ENCODE data around the gene RPS27L.

RPS27L gene

DNA sequence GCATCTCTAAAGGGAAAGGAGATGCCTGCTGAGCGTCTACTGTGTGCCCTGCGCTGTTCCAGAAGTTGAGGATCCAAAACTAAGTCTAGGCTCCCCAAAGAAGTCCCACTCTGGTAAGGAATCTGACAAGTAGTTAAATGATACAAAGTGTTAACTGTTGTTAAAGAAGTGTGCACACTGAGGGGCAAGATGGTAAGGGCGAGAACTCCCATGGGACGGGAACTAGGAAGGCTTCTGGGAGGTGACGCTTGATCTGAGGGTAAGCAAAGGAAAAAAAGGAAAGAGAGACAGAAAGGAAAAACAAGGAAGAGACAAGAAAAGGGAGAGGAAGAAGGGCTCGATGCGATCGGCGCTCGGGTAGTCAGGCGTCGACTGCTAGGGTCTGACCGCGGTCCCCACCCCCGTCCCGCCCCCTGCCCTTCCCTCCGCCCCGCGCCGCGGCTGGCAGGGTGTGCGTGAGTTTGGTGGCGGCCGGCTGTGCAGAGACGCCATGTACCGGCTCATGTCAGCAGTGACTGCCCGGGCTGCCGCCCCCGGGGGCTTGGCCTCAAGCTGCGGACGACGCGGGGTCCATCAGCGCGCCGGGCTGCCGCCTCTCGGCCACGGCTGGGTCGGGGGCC, 35.8 kb downstream of the RPS27L start, which contains the start of gene LACTB:
Gene LACTB, plus strand, starts transcription at position 480 of the 620 bp plus-strand sequence. Its CDS starts 11 bp downstream, at position 491.
- POLR2A ChIA-PET = interaction anchor here (0.7 to 1.0 kb wide), 2 partner anchors 36 to 64 kb away, joined by 3 read pairs; partner anchors contain the start of gene RPS27L
- H3K27ac ChIP-seq (ENCODE audit: extremely low read depth, low read depth, low read length) = peak within 1 kb of the TSS; percentile 60; the same call in 1 of the 2 replicates
- CTCF ChIA-PET = interaction anchor here (0.6 to 0.7 kb wide), 2 partner anchors 26 to 157 kb away, joined by 3 read pairs; no protein-coding TSS in a partner anchor
- TF ChIP-seq ZNF311 (tag by site-specific recombination; IDR thresholded peaks at IDR 0.05; ENCODE audit: borderline replicate concordance) = no peak
- no peak for TF ChIP-seq EGR2 (tag by site-specific recombination; IDR thresholded peaks at IDR 0.05; ENCODE audit: low read depth)
- TF ChIP-seq, protein P1, sequence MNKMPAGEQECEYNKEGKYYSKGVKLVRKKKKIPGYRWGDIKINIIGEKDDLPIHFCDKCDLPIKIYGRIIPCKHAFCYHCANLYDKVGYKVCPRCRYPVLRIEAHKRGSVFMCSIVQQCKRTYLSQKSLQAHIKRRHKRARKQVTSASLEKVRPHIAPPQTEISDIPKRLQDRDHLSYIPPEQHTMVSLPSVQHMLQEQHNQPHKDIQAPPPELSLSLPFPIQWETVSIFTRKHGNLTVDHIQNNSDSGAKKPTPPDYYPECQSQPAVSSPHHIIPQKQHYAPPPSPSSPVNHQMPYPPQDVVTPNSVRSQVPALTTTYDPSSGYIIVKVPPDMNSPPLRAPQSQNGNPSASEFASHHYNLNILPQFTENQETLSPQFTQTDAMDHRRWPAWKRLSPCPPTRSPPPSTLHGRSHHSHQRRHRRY (tag by site-specific recombination; IDR thresholded peaks at IDR 0.05) = no peak
- TF ChIP-seq, protein P2, sequence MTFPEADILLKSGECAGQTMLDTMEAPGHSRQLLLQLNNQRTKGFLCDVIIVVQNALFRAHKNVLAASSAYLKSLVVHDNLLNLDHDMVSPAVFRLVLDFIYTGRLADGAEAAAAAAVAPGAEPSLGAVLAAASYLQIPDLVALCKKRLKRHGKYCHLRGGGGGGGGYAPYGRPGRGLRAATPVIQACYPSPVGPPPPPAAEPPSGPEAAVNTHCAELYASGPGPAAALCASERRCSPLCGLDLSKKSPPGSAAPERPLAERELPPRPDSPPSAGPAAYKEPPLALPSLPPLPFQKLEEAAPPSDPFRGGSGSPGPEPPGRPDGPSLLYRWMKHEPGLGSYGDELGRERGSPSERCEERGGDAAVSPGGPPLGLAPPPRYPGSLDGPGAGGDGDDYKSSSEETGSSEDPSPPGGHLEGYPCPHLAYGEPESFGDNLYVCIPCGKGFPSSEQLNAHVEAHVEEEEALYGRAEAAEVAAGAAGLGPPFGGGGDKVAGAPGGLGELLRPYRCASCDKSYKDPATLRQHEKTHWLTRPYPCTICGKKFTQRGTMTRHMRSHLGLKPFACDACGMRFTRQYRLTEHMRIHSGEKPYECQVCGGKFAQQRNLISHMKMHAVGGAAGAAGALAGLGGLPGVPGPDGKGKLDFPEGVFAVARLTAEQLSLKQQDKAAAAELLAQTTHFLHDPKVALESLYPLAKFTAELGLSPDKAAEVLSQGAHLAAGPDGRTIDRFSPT (tag by site-specific recombination; IDR thresholded peaks at IDR 0.05) = no peak
- peak; percentile 85 for TF ChIP-seq ZNF366 (tag by site-specific recombination; conservative IDR thresholded peaks at IDR 0.05)
- peak; percentile 99 for TF ChIP-seq ZBTB17 (tag by site-specific recombination; IDR thresholded peaks at IDR 0.05)
- no peak for TF ChIP-seq ZNF114 (tag by site-specific recombination; IDR thresholded peaks at IDR 0.05)
- TF ChIP-seq KLF10 (tag by site-specific recombination; IDR thresholded peaks at IDR 0.05) = peak; percentile 96
- TF ChIP-seq, protein P3, sequence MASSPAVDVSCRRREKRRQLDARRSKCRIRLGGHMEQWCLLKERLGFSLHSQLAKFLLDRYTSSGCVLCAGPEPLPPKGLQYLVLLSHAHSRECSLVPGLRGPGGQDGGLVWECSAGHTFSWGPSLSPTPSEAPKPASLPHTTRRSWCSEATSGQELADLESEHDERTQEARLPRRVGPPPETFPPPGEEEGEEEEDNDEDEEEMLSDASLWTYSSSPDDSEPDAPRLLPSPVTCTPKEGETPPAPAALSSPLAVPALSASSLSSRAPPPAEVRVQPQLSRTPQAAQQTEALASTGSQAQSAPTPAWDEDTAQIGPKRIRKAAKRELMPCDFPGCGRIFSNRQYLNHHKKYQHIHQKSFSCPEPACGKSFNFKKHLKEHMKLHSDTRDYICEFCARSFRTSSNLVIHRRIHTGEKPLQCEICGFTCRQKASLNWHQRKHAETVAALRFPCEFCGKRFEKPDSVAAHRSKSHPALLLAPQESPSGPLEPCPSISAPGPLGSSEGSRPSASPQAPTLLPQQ (tag by site-specific recombination; IDR thresholded peaks at IDR 0.05) = peak; percentile 59
- no peak for TF ChIP-seq ZNF670 (tag by site-specific recombination; IDR thresholded peaks at IDR 0.05; ENCODE audit: low read depth)
- TF ChIP-seq, protein P4, sequence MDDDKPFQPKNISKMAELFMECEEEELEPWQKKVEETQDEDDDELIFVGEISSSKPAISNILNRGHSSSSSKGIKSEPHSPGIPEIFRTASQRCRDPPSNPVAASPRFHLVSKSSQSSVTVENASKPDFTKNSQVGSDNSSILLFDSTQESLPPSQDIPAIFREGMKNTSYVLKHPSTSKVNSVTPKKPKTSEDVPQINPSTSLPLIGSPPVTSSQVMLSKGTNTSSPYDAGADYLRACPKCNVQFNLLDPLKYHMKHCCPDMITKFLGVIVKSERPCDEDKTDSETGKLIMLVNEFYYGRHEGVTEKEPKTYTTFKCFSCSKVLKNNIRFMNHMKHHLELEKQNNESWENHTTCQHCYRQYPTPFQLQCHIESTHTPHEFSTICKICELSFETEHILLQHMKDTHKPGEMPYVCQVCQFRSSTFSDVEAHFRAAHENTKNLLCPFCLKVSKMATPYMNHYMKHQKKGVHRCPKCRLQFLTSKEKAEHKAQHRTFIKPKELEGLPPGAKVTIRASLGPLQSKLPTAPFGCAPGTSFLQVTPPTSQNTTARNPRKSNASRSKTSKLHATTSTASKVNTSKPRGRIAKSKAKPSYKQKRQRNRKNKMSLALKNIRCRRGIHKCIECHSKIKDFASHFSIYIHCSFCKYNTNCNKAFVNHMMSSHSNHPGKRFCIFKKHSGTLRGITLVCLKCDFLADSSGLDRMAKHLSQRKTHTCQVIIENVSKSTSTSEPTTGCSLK (tag by site-specific recombination; IDR thresholded peaks at IDR 0.05) = no peak
- TF ChIP-seq ZNF785 (tag by site-specific recombination; IDR thresholded peaks at IDR 0.05) = 0 out of 2 replicates have a peak, but pooled peaks have one; percentile 10
- TF ChIP-seq, protein P5, sequence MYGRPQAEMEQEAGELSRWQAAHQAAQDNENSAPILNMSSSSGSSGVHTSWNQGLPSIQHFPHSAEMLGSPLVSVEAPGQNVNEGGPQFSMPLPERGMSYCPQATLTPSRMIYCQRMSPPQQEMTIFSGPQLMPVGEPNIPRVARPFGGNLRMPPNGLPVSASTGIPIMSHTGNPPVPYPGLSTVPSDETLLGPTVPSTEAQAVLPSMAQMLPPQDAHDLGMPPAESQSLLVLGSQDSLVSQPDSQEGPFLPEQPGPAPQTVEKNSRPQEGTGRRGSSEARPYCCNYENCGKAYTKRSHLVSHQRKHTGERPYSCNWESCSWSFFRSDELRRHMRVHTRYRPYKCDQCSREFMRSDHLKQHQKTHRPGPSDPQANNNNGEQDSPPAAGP (tag by site-specific recombination; IDR thresholded peaks at IDR 0.05) = peak; percentile 68
- TF ChIP-seq, protein P6, sequence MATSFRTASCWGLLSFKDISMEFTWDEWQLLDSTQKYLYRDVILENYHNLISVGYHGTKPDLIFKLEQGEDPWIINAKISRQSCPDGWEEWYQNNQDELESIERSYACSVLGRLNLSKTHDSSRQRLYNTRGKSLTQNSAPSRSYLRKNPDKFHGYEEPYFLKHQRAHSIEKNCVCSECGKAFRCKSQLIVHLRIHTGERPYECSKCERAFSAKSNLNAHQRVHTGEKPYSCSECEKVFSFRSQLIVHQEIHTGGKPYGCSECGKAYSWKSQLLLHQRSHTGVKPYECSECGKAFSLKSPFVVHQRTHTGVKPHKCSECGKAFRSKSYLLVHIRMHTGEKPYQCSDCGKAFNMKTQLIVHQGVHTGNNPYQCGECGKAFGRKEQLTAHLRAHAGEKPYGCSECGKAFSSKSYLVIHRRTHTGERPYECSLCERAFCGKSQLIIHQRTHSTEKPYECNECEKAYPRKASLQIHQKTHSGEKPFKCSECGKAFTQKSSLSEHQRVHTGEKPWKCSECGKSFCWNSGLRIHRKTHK (tag by site-specific recombination; IDR thresholded peaks at IDR 0.05) = no peak
- no peak for TF ChIP-seq ZNF558 (tag by site-specific recombination; IDR thresholded peaks at IDR 0.05)
- TF ChIP-seq, protein P7, sequence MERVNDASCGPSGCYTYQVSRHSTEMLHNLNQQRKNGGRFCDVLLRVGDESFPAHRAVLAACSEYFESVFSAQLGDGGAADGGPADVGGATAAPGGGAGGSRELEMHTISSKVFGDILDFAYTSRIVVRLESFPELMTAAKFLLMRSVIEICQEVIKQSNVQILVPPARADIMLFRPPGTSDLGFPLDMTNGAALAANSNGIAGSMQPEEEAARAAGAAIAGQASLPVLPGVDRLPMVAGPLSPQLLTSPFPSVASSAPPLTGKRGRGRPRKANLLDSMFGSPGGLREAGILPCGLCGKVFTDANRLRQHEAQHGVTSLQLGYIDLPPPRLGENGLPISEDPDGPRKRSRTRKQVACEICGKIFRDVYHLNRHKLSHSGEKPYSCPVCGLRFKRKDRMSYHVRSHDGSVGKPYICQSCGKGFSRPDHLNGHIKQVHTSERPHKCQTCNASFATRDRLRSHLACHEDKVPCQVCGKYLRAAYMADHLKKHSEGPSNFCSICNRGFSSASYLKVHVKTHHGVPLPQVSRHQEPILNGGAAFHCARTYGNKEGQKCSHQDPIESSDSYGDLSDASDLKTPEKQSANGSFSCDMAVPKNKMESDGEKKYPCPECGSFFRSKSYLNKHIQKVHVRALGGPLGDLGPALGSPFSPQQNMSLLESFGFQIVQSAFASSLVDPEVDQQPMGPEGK (tag by site-specific recombination; IDR thresholded peaks at IDR 0.05) = peak; percentile 23; the same call in 1 of the 2 replicates
- no peak for TF ChIP-seq ZNF792 (tag by site-specific recombination; IDR thresholded peaks at IDR 0.05)
- TF ChIP-seq, protein P8, sequence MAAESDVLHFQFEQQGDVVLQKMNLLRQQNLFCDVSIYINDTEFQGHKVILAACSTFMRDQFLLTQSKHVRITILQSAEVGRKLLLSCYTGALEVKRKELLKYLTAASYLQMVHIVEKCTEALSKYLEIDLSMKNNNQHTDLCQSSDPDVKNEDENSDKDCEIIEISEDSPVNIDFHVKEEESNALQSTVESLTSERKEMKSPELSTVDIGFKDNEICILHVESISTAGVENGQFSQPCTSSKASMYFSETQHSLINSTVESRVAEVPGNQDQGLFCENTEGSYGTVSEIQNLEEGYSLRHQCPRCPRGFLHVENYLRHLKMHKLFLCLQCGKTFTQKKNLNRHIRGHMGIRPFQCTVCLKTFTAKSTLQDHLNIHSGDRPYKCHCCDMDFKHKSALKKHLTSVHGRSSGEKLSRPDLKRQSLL (tag by site-specific recombination; IDR thresholded peaks at IDR 0.05) = no peak
- no peak for TF ChIP-seq GLI2 (tag by site-specific recombination; IDR thresholded peaks at IDR 0.05; ENCODE audit: borderline replicate concordance, low read depth)

More for the DNA sequence above, 35.8 kb downstream of the RPS27L start, which contains the start of gene LACTB:
- no peaks in the 10 kb centered on the region for H3K9me3 ChIP-seq (ENCODE audit: control insufficient read depth, insufficient read depth, low read depth, low read length)
- no peaks in the 10 kb centered on the region; a peak in 1 of 3 replicates for H3K36me3 ChIP-seq (ENCODE audit: control insufficient read depth in 2 of 2, insufficient read depth in 1 of 2, low read length in 2 of 2)
- peaks cover 2% of the 10 kb centered on the region; the same call in 1 of the 2 replicates for H3K4me1 ChIP-seq (ENCODE audit: control insufficient read depth, insufficient read depth, low read length)
- H3K4me3 ChIP-seq (ENCODE audit: low read depth, low read length) = peak within 1 kb of the TSS; percentile 71

All from HEK293 (cell line).